GM23338 (cell line): Measurements from ENCODE around the gene AKR1C2. TPM values are rescaled to one million over a fixed set of nuclear protein-coding genes. Genes with fewer than 3 reads are reported as not detected.

ENCODE experiments used
- ATAC-seq: fragments of 200-7000 bp; cut with Tn5 transposase; 3 replicates; pipeline ENCODE4 v1.9.1; 2020
- DNase-seq: peaks from one replicate; pipeline ENCODE4 v3.0.0-alpha.2; 2015; ENCODE audit warnings: low spot score
- H2AFZ ChIP-seq: fragments of 200-600 bp; sonication (generic); 2 replicates; pipeline ENCODE4 v1.8.0; 2016; ENCODE audit warnings: antibody characterized with exemption, mild to moderate bottlenecking, moderate library complexity
- H3F3A ChIP-seq: fragments of 200-600 bp; sonication (generic); replicated peaks from 2 replicates; pipeline ENCODE4 v1.8.0; 2017; ENCODE audit warnings: antibody characterized with exemption, mixed run types, low read depth
- H3K27ac ChIP-seq: fragments of 200-600 bp; sonication (generic); 2 replicates; pipeline ENCODE4 v1.6.1; 2016; ENCODE audit warnings: low read depth
- H3K27me3 ChIP-seq: fragments of 200-600 bp; sonication (generic); 2 replicates; pipeline ENCODE4 v1.8.0; 2016; ENCODE audit warnings: mild to moderate bottlenecking, mixed run types, moderate library complexity; ENCODE audit not compliant: insufficient read depth
- H3K36me3 ChIP-seq: fragments of 200-600 bp; sonication (generic); 2 replicates; pipeline ENCODE4 v1.8.0; 2016; ENCODE audit warnings: mild to moderate bottlenecking; ENCODE audit not compliant: insufficient read depth
- H3K4me1 ChIP-seq: fragments of 200-600 bp; sonication (generic); 2 replicates; pipeline ENCODE4 v1.8.0; 2016; ENCODE audit warnings: mild to moderate bottlenecking, moderate library complexity; ENCODE audit not compliant: insufficient read depth
- H3K4me2 ChIP-seq: fragments of 200-600 bp; sonication (generic); 2 replicates; pipeline ENCODE4 v1.7.1; 2017; ENCODE audit warnings: mixed run types
- H3K4me3 ChIP-seq: fragments of 200-600 bp; sonication (generic); 2 replicates; pipeline ENCODE4 v1.6.1; 2016; ENCODE audit warnings: mixed run types
- H3K79me2 ChIP-seq: fragments of 200-600 bp; sonication (generic); replicated peaks from 2 replicates; pipeline ENCODE4 v1.8.0; 2017; ENCODE audit warnings: mild to moderate bottlenecking; ENCODE audit not compliant: insufficient read depth
- H3K9me2 ChIP-seq: fragments of 200-600 bp; sonication (generic); 2 replicates; pipeline ENCODE4 v1.8.0; 2017; ENCODE audit not compliant: insufficient read depth
- H4K20me1 ChIP-seq: fragments of 200-600 bp; sonication (generic); replicated peaks from 2 replicates; pipeline ENCODE4 v1.8.0; 2017; ENCODE audit warnings: mild to moderate bottlenecking; ENCODE audit not compliant: insufficient read depth
- H3K27ac Mint-ChIP-seq: 2 replicates; pipeline ENCODE4 v1.8.0; 2020; ENCODE audit warnings: inconsistent platforms, mild to moderate bottlenecking, moderate library complexity, mixed read lengths
- H3K27me3 Mint-ChIP-seq: 3 replicates; pipeline ENCODE4 v1.8.0; 2022; ENCODE audit warnings: low read depth, mild to moderate bottlenecking, moderate library complexity, mixed read lengths, inconsistent platforms; ENCODE audit not compliant: insufficient read depth, poor library complexity
- H3K36me3 Mint-ChIP-seq: 3 replicates; pipeline ENCODE4 v1.8.0; 2021; ENCODE audit warnings: low read depth, mild to moderate bottlenecking, inconsistent platforms, moderate library complexity, mixed read lengths
- H3K4me1 Mint-ChIP-seq: 3 replicates; pipeline ENCODE4 v1.8.0; 2020; ENCODE audit warnings: mild to moderate bottlenecking, inconsistent platforms, mixed read lengths
- H3K4me3 Mint-ChIP-seq: 3 replicates; pipeline ENCODE4 v1.8.0; 2021; ENCODE audit warnings: moderate library complexity, mild to moderate bottlenecking, inconsistent platforms, mixed read lengths
- H3K9me3 Mint-ChIP-seq: 3 replicates; pipeline ENCODE4 v1.8.0; 2020; ENCODE audit warnings: moderate library complexity, mild to moderate bottlenecking, inconsistent platforms, mixed read lengths
- CREB1 ChIP-seq: fragments of 250-450 bp; sonication (Bioruptor Pico); IDR thresholded peaks from 2 replicates; pipeline ENCODE4 v1.5.0; 2020; ENCODE audit warnings: low read depth, mild to moderate bottlenecking, moderate library complexity
- EZH2 ChIP-seq: fragments of 200-600 bp; sonication (generic); IDR thresholded peaks from one replicate; pipeline ENCODE4 v1.8.0; 2017; ENCODE audit warnings: antibody characterized with exemption, mild to moderate bottlenecking, low read depth; ENCODE audit not compliant: unreplicated experiment
- EZH2phosphoT487 ChIP-seq: fragments of 200-600 bp; sonication (generic); IDR thresholded peaks from one replicate; pipeline ENCODE4 v1.8.1; 2018; ENCODE audit warnings: antibody characterized with exemption; ENCODE audit not compliant: unreplicated experiment
- JUNB ChIP-seq: IDR thresholded peaks from one replicate; pipeline ENCODE4 v1.6.1; 2016; ENCODE audit warnings: antibody characterized with exemption; ENCODE audit not compliant: unreplicated experiment
- NANOG ChIP-seq: IDR thresholded peaks from 2 replicates; pipeline ENCODE4 v1.6.1; 2016; ENCODE audit warnings: antibody characterized with exemption, borderline replicate concordance
- POLR2AphosphoS5 ChIP-seq: IDR thresholded peaks from 2 replicates; pipeline ENCODE4 v1.6.1; 2016; ENCODE audit warnings: antibody characterized with exemption, low read depth
- REST ChIP-seq: IDR thresholded peaks from one replicate; pipeline ENCODE4 v1.6.1; 2018; ENCODE audit warnings: antibody characterized with exemption; ENCODE audit not compliant: unreplicated experiment
- STAT1 ChIP-seq: IDR thresholded peaks from one replicate; pipeline ENCODE4 v1.6.1; 2016; ENCODE audit warnings: antibody characterized with exemption; ENCODE audit not compliant: unreplicated experiment
- ZNF114 ChIP-seq: fragments of 250-450 bp; sonication (Bioruptor Pico); IDR thresholded peaks from 2 replicates; pipeline ENCODE4 v1.5.0; 2020; ENCODE audit warnings: mild to moderate bottlenecking, moderate library complexity
- ZNF331 ChIP-seq: fragments of 250-450 bp; sonication (Bioruptor Pico); IDR thresholded peaks from 2 replicates; pipeline ENCODE4 v1.5.0; 2020; ENCODE audit warnings: low read depth, mild to moderate bottlenecking, moderate library complexity
- polyA plus RNA-seq: library from polyadenylated mRNA; unstranded; fragments of >200 nt; fragmentation: Nextera tagmentation; extraction: Ambion mirVana; gene quantifications from 2 replicates; pipeline ENCODE4 v1.2.1, GENCODE V29; 2016
- total RNA-seq: library from RNA; depleted of rRNA; stranded (reverse); fragments of >200 nt; shearing (Covaris generic); gene quantifications from 2 replicates; pipeline ENCODE4 v1.2.3, GENCODE V29; 2014
- TF ChIP-seq, protein P1 (sequence below), 2 experiments: fragments of 200-600 bp in 1 of 2; sonication (generic) in 1 of 2; conservative IDR thresholded peaks; 2 replicates each; pipeline versions ENCODE4 v1.5.1 to v1.6.1; 2016 to 2017; ENCODE audit warnings: antibody characterized with exemption in 2 of 2, low read depth in 2 of 2, mild to moderate bottlenecking in 2 of 2, moderate library complexity in 1 of 2
- TF ChIP-seq, protein P2 (sequence below): IDR thresholded peaks from 2 replicates; pipeline ENCODE4 v1.6.1; 2016; ENCODE audit warnings: antibody characterized with exemption

The AKR1C2 gene
- total and polyA plus RNA-seq, 2 experiments from 2014 or later = 0.35 to 0.86 TPM

DNA sequence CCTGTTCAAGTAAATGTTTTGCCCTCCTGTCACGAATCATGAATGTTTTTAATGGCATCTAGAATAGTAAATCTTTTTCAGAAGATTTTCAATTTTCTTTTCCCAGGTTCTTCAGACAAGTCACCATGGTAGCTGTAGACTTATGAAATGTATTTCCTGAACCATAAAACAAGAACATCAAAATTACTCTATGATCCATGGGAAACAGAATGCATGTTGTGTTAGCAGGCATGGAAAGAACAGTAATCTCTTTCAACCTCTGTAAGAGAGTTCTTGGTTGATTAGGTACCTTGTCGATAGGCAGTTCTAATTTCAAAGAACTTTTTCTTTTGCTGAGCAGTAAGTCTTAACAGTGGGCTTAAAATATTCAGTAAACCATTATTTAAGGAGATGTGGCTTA lies 22.9 kb downstream of the AKR1C2 start (continued):
- TF ChIP-seq, protein P1, sequence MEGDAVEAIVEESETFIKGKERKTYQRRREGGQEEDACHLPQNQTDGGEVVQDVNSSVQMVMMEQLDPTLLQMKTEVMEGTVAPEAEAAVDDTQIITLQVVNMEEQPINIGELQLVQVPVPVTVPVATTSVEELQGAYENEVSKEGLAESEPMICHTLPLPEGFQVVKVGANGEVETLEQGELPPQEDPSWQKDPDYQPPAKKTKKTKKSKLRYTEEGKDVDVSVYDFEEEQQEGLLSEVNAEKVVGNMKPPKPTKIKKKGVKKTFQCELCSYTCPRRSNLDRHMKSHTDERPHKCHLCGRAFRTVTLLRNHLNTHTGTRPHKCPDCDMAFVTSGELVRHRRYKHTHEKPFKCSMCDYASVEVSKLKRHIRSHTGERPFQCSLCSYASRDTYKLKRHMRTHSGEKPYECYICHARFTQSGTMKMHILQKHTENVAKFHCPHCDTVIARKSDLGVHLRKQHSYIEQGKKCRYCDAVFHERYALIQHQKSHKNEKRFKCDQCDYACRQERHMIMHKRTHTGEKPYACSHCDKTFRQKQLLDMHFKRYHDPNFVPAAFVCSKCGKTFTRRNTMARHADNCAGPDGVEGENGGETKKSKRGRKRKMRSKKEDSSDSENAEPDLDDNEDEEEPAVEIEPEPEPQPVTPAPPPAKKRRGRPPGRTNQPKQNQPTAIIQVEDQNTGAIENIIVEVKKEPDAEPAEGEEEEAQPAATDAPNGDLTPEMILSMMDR (conservative IDR thresholded peaks at IDR 0.05; ENCODE audit: low read depth in 2 of 2) = no peak
- TF ChIP-seq ZNF114 (CRISPR knock-in tag) (no peak), REST (no peak), NANOG (no peak), EZH2phosphoT487 (no peak), EZH2 (no peak), STAT1 (no peak), POLR2AphosphoS5 (no peak)
- TF ChIP-seq, protein P2, sequence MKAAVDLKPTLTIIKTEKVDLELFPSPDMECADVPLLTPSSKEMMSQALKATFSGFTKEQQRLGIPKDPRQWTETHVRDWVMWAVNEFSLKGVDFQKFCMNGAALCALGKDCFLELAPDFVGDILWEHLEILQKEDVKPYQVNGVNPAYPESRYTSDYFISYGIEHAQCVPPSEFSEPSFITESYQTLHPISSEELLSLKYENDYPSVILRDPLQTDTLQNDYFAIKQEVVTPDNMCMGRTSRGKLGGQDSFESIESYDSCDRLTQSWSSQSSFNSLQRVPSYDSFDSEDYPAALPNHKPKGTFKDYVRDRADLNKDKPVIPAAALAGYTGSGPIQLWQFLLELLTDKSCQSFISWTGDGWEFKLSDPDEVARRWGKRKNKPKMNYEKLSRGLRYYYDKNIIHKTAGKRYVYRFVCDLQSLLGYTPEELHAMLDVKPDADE = no peak

DNA sequence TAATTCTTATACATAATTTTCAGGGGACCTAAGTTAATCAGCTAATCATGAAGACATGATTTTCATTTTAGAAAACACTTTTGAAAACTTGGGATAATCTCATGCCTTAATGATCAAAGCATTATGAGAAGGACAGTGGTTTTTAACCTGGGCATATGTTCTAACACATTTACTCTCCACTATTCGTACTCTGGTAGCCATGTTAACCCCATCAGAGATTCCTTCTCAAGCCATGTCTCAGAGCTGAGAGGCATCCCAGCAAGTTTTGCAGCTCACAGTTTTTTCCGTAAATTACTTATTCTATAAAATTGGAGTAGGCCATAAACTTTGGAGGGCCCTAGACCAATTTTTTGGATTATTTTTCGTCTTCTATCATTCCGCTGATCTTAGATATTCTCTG lies 24.8 kb downstream of the AKR1C2 start:
- DNase-seq (no peak), ATAC-seq (no peak)
- Histone ChIP-seq H3K27ac (no peak overlapping the region), H3F3A (no peaks in the 10 kb centered on the region), H3K4me2 (no peak overlapping the region), H3K4me1 (peaks cover 8% of the 10 kb centered on the region; the same call in 1 of the 2 replicates), H4K20me1 (no peaks in the 10 kb centered on the region), H2AFZ (no peak overlapping the region), H3K27me3 (no peaks in the 10 kb centered on the region), H3K4me3 (no peak overlapping the region), H3K9me2 (no peaks in the 10 kb centered on the region), H3K79me2 (no peaks in the 10 kb centered on the region), H3K36me3 (no peaks in the 10 kb centered on the region)
- Mint-ChIP-seq H3K36me3 (no peaks in the 10 kb centered on the region), H3K9me3 (no peaks in the 10 kb centered on the region), H3K27me3 (peaks cover 9% of the 10 kb centered on the region), H3K4me1 (peaks cover 15% of the 10 kb centered on the region), H3K4me3 (no peak overlapping the region), H3K27ac (no peak overlapping the region)
- TF ChIP-seq, protein P1 (conservative IDR thresholded peaks at IDR 0.05; ENCODE audit: low read depth in 2 of 2) = no peak
- no peak for TF ChIP-seq ZNF331
- TF ChIP-seq, protein P2 = no peak
- TF ChIP-seq EZH2 = no peak
- TF ChIP-seq CREB1 (CRISPR knock-in tag) = no peak
- TF ChIP-seq NANOG = no peak
- TF ChIP-seq JUNB = no peak
- TF ChIP-seq POLR2AphosphoS5 = no peak
- TF ChIP-seq EZH2phosphoT487 = no peak
- no peak for TF ChIP-seq ZNF114 (CRISPR knock-in tag)
- TF ChIP-seq STAT1 = no peak
- TF ChIP-seq REST = no peak
